Right atrium auricular region (tissue), 2 donors: ENCODE results near the gene HNRNPA0. TPM values are rescaled to one million over a fixed set of nuclear protein-coding genes. Genes with fewer than 3 reads are reported as not detected.

ENCODE experiments used
- DNase-seq: peaks from one replicate; pipeline ENCODE4 v3.0.0-alpha.2; 2019; ENCODE audit warnings: low spot score
- H3K27ac ChIP-seq, 2 donors: fragments of 200-600 bp; sonication (generic); 1 replicate in 1 of 2; 2 replicates in 1 of 2; pipeline ENCODE4 v1.5.1; 2016 to 2019
- H3K27me3 ChIP-seq, 2 donors: fragments of 200-600 bp; sonication (generic); one replicate each; pipeline versions ENCODE4 v1.5.1 to v1.6.0; 2017 to 2019
- H3K36me3 ChIP-seq: fragments of 200-600 bp; sonication (generic); one replicate; pipeline ENCODE4 v1.5.1; 2016
- H3K4me1 ChIP-seq, 2 donors: fragments of 200-600 bp; sonication (generic); one replicate each; pipeline versions ENCODE4 v1.5.1 to v1.6.0; 2017 to 2019
- H3K4me3 ChIP-seq, 2 donors: fragments of 200-600 bp; sonication (generic); 1 replicate in 1 of 2; 2 replicates in 1 of 2; pipeline ENCODE4 v1.5.1; 2017 to 2019; ENCODE audit warnings: mild to moderate bottlenecking in 1 of 2, moderate library complexity in 1 of 2
- H3K9me3 ChIP-seq, 2 donors: fragments of 200-600 bp; sonication (generic); one replicate each; pipeline ENCODE4 v1.5.1; 2019
- total RNA-seq, 2 donors: library from RNA; depleted of rRNA; stranded (reverse); fragments of >200 nt; gene quantifications; one replicate each; pipeline ENCODE4 v1.1.0, GENCODE V29; 2016
- TF ChIP-seq, protein P1 (sequence below), 2 donors: fragments of 200-600 bp; sonication (generic); IDR thresholded peaks; one replicate each; pipeline ENCODE4 v1.5.1; 2019; ENCODE audit warnings: antibody characterized with exemption in 2 of 2

The HNRNPA0 gene
- total RNA-seq, 2 donors from 2014 or later: 6.9 to 8.6 TPM

DNA sequence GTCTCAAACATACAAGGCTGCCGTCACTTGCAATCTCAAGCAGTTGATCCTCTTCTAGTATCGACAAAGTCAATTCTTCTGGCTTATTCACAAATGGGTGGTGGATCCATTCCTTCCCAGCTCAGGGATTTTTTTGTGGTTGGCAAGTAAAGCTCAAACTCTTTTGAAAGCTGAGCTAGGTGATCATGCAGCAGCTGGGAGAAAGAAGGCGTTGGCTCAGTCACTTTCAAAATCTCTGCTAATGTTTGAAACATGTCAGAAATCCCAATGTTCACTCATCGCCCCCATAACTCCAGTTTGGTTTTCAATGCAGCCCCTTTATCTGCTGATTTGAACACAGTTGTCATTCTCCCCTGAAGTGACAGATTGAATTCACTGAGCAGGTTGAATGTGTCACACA lies 4.0 kb upstream of the HNRNPA0 start:
- no peaks in the 10 kb centered on the region for H3K27me3 ChIP-seq
- TF ChIP-seq, protein P1, sequence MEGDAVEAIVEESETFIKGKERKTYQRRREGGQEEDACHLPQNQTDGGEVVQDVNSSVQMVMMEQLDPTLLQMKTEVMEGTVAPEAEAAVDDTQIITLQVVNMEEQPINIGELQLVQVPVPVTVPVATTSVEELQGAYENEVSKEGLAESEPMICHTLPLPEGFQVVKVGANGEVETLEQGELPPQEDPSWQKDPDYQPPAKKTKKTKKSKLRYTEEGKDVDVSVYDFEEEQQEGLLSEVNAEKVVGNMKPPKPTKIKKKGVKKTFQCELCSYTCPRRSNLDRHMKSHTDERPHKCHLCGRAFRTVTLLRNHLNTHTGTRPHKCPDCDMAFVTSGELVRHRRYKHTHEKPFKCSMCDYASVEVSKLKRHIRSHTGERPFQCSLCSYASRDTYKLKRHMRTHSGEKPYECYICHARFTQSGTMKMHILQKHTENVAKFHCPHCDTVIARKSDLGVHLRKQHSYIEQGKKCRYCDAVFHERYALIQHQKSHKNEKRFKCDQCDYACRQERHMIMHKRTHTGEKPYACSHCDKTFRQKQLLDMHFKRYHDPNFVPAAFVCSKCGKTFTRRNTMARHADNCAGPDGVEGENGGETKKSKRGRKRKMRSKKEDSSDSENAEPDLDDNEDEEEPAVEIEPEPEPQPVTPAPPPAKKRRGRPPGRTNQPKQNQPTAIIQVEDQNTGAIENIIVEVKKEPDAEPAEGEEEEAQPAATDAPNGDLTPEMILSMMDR (IDR thresholded peaks at IDR 0.05): no peak

DNA sequence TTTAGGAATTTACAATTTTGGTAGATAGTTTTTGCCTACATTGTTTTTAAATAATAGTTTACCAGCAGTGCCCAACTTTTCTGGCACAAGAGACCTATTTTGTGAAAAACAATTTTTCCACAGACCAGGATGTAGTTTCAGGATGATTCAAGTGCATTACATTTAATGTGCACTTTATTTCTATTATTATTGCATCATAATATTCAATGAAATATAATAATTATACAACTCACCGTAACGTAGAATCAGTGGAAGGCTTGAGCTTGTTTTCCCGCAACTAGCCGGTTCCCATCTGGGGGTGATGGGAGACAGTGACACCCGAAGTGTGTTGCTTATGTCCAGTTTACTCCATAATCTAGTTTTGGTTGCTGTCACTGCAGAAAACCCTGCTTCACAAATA lies 3.5 kb upstream of the HNRNPA0 start:
- H3K4me3 ChIP-seq: no peak overlapping the region
- H3K9me3 ChIP-seq: no peaks in the 10 kb centered on the region
- H3K27me3 ChIP-seq: no peaks in the 10 kb centered on the region
- TF ChIP-seq, protein P1 (IDR thresholded peaks at IDR 0.05): no peak
- DNase-seq: no peak
- H3K36me3 ChIP-seq: no peaks in the 10 kb centered on the region
- peaks cover 0 to 4% of the 10 kb centered on the region in 2 donors for H3K4me1 ChIP-seq
- no peak overlapping the region for H3K27ac ChIP-seq

More for the DNA sequence above, 4.0 kb upstream of the HNRNPA0 start:
- H3K27ac ChIP-seq: no peak overlapping the region
- H3K4me3 ChIP-seq: no peak overlapping the region
- H3K9me3 ChIP-seq: no peaks in the 10 kb centered on the region
- DNase-seq: no peak
- H3K36me3 ChIP-seq: no peaks in the 10 kb centered on the region
- H3K4me1 ChIP-seq: peaks cover 0 to 4% of the 10 kb centered on the region in 2 donors

DNA sequence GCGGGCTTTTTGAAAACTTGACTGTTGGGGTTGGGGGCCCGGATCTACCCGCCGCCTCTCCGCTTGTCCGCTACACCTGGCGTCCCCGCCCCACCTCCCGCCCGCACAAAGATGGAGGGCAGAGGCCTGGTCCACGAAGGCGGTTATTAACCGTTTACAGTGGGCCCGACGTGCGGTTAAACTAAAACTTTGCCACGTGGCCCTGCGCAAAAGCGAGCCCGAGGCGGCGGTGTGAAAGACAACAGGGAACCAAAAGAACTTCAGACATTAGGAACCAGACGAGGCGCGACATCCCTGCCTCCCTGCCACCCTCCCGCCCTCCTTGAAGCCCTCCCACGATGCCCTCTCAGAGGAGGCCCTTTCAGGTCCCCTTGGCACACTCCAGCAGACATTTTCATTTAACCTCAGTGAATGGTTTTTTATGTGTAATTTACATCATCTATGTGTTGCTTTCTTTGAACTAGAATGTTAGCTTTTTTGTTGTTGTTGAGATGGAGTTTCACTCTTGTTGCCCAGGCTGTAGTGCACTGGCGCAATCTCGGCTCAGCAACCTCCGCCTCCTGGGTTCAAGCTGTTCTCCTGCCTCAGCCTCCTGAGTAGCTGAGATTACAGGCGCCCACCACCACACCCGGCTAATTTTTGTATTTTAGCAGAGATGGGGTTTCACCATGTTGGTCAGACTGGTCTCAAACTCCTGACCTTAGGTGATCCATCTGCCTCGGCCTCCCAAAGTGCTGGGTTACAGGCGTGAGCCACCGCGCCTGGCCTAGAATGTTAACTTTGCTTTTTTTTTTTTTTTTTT lies 999 bp upstream of the HNRNPA0 start:
- DNase-seq: no peak
- Histone ChIP-seq H3K4me3 (peak overlapping the region; percentile 91 to 96), H3K36me3 (no peaks in the 10 kb centered on the region), H3K4me1 (peaks cover 0 to 28% of the 10 kb centered on the region in 2 donors), H3K27ac (peak overlapping the region; percentile 100), H3K27me3 (no peaks in the 10 kb centered on the region), H3K9me3 (no peaks in the 10 kb centered on the region)
- TF ChIP-seq, protein P1 (IDR thresholded peaks at IDR 0.05): peak in 1 of 2 donors; percentile 6

DNA sequence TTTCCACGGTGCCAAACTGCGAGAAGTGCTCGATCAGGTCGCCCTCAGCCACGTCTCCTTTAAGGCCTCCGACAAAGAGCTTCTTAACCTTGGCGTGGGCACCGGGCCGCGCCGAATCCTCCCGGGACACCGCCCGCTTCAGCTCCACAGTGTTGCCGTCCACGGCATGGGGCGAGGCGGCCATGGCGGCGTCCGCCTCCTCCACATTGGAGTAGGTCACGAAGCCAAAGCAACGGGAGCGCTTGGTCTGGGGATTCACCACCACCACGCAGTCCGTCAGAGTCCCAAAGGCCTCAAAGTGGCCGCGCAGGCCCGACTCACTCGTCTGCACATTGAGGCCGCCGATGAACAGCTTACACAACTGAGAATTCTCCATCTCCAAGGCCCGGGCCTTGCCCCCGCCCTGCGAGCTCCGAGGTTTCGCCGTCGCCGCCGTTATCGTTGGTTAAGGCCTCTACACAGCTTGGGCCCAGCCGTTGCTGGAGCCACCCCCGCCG lies 424 bp downstream of the HNRNPA0 start:
- peaks cover 0 to 37% of the 10 kb centered on the region in 2 donors for H3K4me1 ChIP-seq
- DNase-seq: peak; percentile 72
- no peaks in the 10 kb centered on the region for H3K9me3 ChIP-seq
- TF ChIP-seq, protein P1 (IDR thresholded peaks at IDR 0.05): no peak
- H3K27ac ChIP-seq: peak overlapping the region; percentile 100
- no peaks in the 10 kb centered on the region for H3K36me3 ChIP-seq
- peak overlapping the region; percentile 91 to 96 for H3K4me3 ChIP-seq
- H3K27me3 ChIP-seq: no peaks in the 10 kb centered on the region

DNA sequence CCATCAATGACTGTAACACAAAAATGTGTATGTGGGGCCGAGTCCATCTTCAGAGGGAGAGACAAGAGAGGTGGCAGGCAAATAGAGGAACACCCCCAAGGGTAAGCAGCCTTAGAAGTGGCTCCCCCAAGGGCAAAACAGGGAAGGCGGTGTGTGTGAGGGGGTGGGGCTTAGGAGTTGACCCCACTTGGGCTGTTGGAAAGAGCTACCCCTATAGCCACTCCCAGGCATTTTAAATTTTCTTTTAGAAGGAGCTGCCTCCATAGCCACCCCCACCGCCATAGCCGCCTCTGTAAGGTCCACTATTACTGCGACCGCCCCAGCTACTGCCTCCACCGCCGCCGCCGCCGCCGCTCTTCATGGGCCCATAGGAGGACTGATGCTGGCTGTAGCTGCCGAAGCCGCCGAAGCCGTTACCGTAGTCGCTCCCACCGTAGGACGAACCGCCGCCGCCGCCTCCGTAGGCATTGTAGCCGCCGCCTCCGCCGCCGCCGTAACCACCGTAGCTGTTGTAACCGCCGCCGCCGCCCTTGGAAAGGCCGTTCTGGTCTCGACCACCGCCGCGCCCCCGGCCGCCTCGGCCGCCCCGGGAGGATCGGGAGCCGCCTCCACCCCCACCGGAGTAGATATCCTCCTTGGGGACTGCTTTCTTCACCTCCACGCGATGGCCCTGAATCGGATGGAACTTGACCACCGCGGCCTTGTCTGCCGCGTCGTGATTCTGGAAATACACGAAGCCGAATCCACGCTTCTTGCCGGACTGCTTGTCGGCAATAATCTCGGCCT lies 1.1 kb downstream of the HNRNPA0 start:
- TF ChIP-seq, protein P1 (IDR thresholded peaks at IDR 0.05): no peak
- Histone ChIP-seq H3K27me3 (no peaks in the 10 kb centered on the region), H3K9me3 (no peaks in the 10 kb centered on the region), H3K27ac (peak overlapping the region; percentile 100), H3K4me1 (peaks cover 0 to 37% of the 10 kb centered on the region in 2 donors), H3K4me3 (peak overlapping the region; percentile 91 to 96), H3K36me3 (no peaks in the 10 kb centered on the region)
- DNase-seq: no peak
